Suprapubic skin (tissue), 4 donors: ENCODE measurements around the gene C6orf118. TPM values are rescaled to one million over a fixed set of nuclear protein-coding genes. Genes with fewer than 3 reads are reported as not detected.
A peak's percentile ranks its signal among the peaks of the same experiment; 100 is the strongest.

Experiments
- DNase-seq, 2 donors: peaks; one replicate each; pipeline ENCODE4 v3.0.0-alpha.2; 2019; ENCODE audit warnings: low spot score in 2 of 2
- H3K27ac ChIP-seq: fragments of 200-600 bp; sonication (generic); one replicate; pipeline ENCODE4 v1.5.1; 2019
- H3K27me3 ChIP-seq: fragments of 200-600 bp; sonication (generic); one replicate; pipeline ENCODE4 v1.5.1; 2019
- H3K36me3 ChIP-seq: fragments of 200-600 bp; sonication (generic); one replicate; pipeline ENCODE4 v1.5.1; 2019
- H3K4me1 ChIP-seq: fragments of 200-600 bp; sonication (generic); one replicate; pipeline ENCODE4 v1.5.1; 2019
- H3K4me3 ChIP-seq: fragments of 200-600 bp; sonication (generic); one replicate; pipeline ENCODE4 v1.5.1; 2019; ENCODE audit warnings: mild to moderate bottlenecking
- H3K9me3 ChIP-seq: fragments of 200-600 bp; sonication (generic); one replicate; pipeline ENCODE4 v1.5.1; 2019
- CTCF ChIP-seq, 2 donors: fragments of 200-600 bp in 1 of 2; fragments of 450-650 bp in 1 of 2; sonication (generic) in 1 of 2; IDR thresholded peaks; one replicate each; pipeline ENCODE4 v1.5.1; 2016 to 2019; ENCODE audit warnings: antibody characterized with exemption in 2 of 2, mild to moderate bottlenecking in 1 of 2, moderate library complexity in 1 of 2
- EP300 ChIP-seq: sonication (generic); formaldehyde crosslinking; IDR thresholded peaks from one replicate; pipeline ENCODE4 v1.6.1; 2017; ENCODE audit warnings: antibody characterized with exemption
- POLR2A ChIP-seq, 2 donors: fragments of 450-650 bp; IDR thresholded peaks; one replicate each; pipeline ENCODE4 v1.6.1; 2017; ENCODE audit warnings: antibody characterized with exemption in 2 of 2, mild to moderate bottlenecking in 2 of 2, moderate library complexity in 2 of 2
- POLR2AphosphoS5 ChIP-seq, 3 donors: sonication (generic); formaldehyde crosslinking; IDR thresholded peaks; one replicate each; pipeline ENCODE4 v1.6.1; 2017; ENCODE audit warnings: antibody characterized with exemption in 3 of 3
- WGBS: methylation state at CpG from one replicate; pipeline ENCODE4 v1.1.5; 2018; 5-methylcytosine and 5-hydroxymethylcytosine counted together
- total RNA-seq, 4 donors: library from RNA; depleted of rRNA; stranded (reverse); fragments of >200 nt; gene quantifications; one replicate each; pipeline ENCODE4 v1.1.0, GENCODE V29; 2016

C6orf118 gene
- not detected for total RNA-seq

- Histone ChIP-seq H3K4me3 (peak within 1 kb of the TSS; percentile 44), H3K27me3 (no peaks in the 10 kb centered on the region), H3K9me3 (no peaks in the 10 kb centered on the region), H3K36me3 (no peaks in the 10 kb centered on the region), H3K4me1 (peaks cover 6% of the 10 kb centered on the region), H3K27ac (no peak within 1 kb of the TSS)
- whole genome bisulfite sequencing: 7% methylated on average over 35 of the region's 35 CpGs
- DNase-seq: no peak
- TF ChIP-seq EP300 (no peak), CTCF (IDR thresholded peaks at IDR 0.05) (no peak), POLR2A (IDR thresholded peaks at IDR 0.05) (no peak), POLR2AphosphoS5 (IDR thresholded peaks at IDR 0.05) (no peak)
Observed at GRCh38 chr6:165308926-165309731, at the start of gene C6orf118. C6orf118 (minus strand) TSS chr6:165309605; CDS start chr6:165309586, 19 bp downstream.

DNA sequence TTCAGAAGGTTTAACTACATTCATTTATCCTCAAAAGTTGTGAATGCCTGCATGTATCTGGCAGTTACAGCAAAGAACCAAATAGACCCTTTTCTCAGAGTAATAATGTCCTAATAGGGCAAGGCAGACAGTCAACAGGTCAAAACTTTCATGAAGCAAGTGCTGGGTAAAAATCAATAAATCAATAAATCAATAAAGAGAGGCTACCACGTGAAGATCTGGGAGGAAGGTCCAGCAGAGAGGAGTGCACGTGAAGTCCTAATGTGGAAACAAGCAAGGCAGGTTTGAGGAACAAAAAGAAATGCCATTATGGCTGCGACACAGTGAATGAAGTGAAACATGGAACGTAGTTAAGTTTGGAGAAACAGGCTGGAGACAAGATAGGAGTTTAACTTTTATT lies 36.3 kb upstream of the C6orf118 start:
- 74% methylated on average over 4 of the region's 4 CpGs for WGBS
- no peak for DNase-seq

GRCh38 chr6:165340532-165340931 lies 31.1 kb upstream of the C6orf118 start:
- no peak overlapping the region for H3K27ac ChIP-seq
- no peaks in the 10 kb centered on the region for H3K9me3 ChIP-seq
- no peak overlapping the region for H3K4me3 ChIP-seq
- no peak for DNase-seq
- no peaks in the 10 kb centered on the region for H3K27me3 ChIP-seq
- no peak for TF ChIP-seq POLR2AphosphoS5 (IDR thresholded peaks at IDR 0.05)
- no peak for TF ChIP-seq EP300
- TF ChIP-seq CTCF (IDR thresholded peaks at IDR 0.05): no peak
- TF ChIP-seq POLR2A (IDR thresholded peaks at IDR 0.05): no peak
- 63% methylated on average over 5 of the region's 5 CpGs for WGBS
- H3K4me1 ChIP-seq: no peaks in the 10 kb centered on the region
- no peaks in the 10 kb centered on the region for H3K36me3 ChIP-seq

More for the DNA sequence above, 36.3 kb upstream of the C6orf118 start:
- Histone ChIP-seq H3K9me3 (peaks cover 4% of the 10 kb centered on the region), H3K27me3 (no peaks in the 10 kb centered on the region), H3K27ac (no peak overlapping the region), H3K36me3 (no peaks in the 10 kb centered on the region), H3K4me3 (no peak overlapping the region), H3K4me1 (no peaks in the 10 kb centered on the region)
- TF ChIP-seq CTCF (IDR thresholded peaks at IDR 0.05) (no peak), EP300 (no peak), POLR2A (IDR thresholded peaks at IDR 0.05) (no peak), POLR2AphosphoS5 (IDR thresholded peaks at IDR 0.05) (no peak)

GRCh38 chr6:165325609-165326008 lies 16.2 kb upstream of the C6orf118 start:
- H3K27ac ChIP-seq: no peak overlapping the region
- no peaks in the 10 kb centered on the region for H3K27me3 ChIP-seq
- WGBS: 67% methylated on average over 7 of the region's 7 CpGs
- no peak overlapping the region for H3K4me3 ChIP-seq
- H3K9me3 ChIP-seq: peaks cover 7% of the 10 kb centered on the region
- no peaks in the 10 kb centered on the region for H3K4me1 ChIP-seq
- no peaks in the 10 kb centered on the region for H3K36me3 ChIP-seq
- no peak for DNase-seq
- TF ChIP-seq EP300 (no peak), POLR2AphosphoS5 (IDR thresholded peaks at IDR 0.05) (no peak), CTCF (IDR thresholded peaks at IDR 0.05) (no peak), POLR2A (IDR thresholded peaks at IDR 0.05) (no peak)

GRCh38 chr6:165321555-165322145 lies 12.2 kb upstream of the C6orf118 start:
- DNase-seq: no peak
- WGBS: 82% methylated on average over 1 of the region's 1 CpG
- no peak overlapping the region for H3K4me3 ChIP-seq
- TF ChIP-seq CTCF (IDR thresholded peaks at IDR 0.05) (no peak), POLR2A (IDR thresholded peaks at IDR 0.05) (no peak), EP300 (no peak), POLR2AphosphoS5 (IDR thresholded peaks at IDR 0.05) (no peak)
- no peaks in the 10 kb centered on the region for H3K36me3 ChIP-seq
- no peaks in the 10 kb centered on the region for H3K4me1 ChIP-seq
- H3K27me3 ChIP-seq: no peaks in the 10 kb centered on the region
- H3K9me3 ChIP-seq: peaks cover 7% of the 10 kb centered on the region
- H3K27ac ChIP-seq: no peak overlapping the region
